GM21737 (cell line): Measurements from ENCODE around the gene MAPKAPK2.
"Not testable (repeated sequence)": the region's sequence is repeated elsewhere in the genome, so short reads cannot be mapped to it uniquely, and the experiment has no call there.

Experiments
- ATAC-seq: cut with Tn5 transposase; IDR thresholded peaks from one replicate; pipeline ENCODE4 v1.9.1; 2021; ENCODE audit warnings: mild to moderate bottlenecking, moderate library complexity; ENCODE audit not compliant: unreplicated experiment

The MAPKAPK2 gene

GRCh38 chr1:206769304-206769731 lies 84.6 kb downstream of the MAPKAPK2 start:
- ATAC-seq, result peak; percentile 58

GRCh38 chr1:206770531-206771337 lies 86.0 kb downstream of the MAPKAPK2 start, which contains the start of gene IL19:
Gene IL19 (plus strand): TSS chr1:206770773. CDS start chr1:206836663, 65,890 bp downstream.
- no peak for ATAC-seq

GRCh38 chr1:206771338-206771692 lies 86.6 kb downstream of the MAPKAPK2 start:
- no peak for ATAC-seq

- no peak for ATAC-seq
Observed at GRCh38 chr1:206772243-206772937, 87.7 kb downstream of the MAPKAPK2 start, which contains the start of gene IL10. Gene IL10 (minus strand): TSS chr1:206772494. CDS start chr1:206772435, 59 bp downstream.

GRCh38 chr1:206774093-206774492 lies 89.4 kb downstream of the MAPKAPK2 start:
- no peak for ATAC-seq

GRCh38 chr1:206776229-206776628 lies 91.5 kb downstream of the MAPKAPK2 start:
- no peak for ATAC-seq

- no peak for ATAC-seq
Observed at GRCh38 chr1:206778031-206778430, 93.3 kb downstream of the MAPKAPK2 start.

- ATAC-seq, result not testable (repeated sequence)
Observed at GRCh38 chr1:206778911-206779310, 94.2 kb downstream of the MAPKAPK2 start.

GRCh38 chr1:206779638-206780037 lies 94.9 kb downstream of the MAPKAPK2 start:
- no peak for ATAC-seq

- ATAC-seq, result peak; percentile 59
Observed at GRCh38 chr1:206782448-206782847, 97.7 kb downstream of the MAPKAPK2 start.

- no peak for ATAC-seq
Observed at GRCh38 chr1:206783506-206783905, 98.8 kb downstream of the MAPKAPK2 start.
